ENCODE measurements around the gene RNF4.
"Not testable (repeated sequence)": the region's sequence is repeated elsewhere in the genome, so short reads cannot be mapped to it uniquely, and the experiment has no call there.

The RNF4 gene, protein sequence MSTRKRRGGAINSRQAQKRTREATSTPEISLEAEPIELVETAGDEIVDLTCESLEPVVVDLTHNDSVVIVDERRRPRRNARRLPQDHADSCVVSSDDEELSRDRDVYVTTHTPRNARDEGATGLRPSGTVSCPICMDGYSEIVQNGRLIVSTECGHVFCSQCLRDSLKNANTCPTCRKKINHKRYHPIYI

DNA sequence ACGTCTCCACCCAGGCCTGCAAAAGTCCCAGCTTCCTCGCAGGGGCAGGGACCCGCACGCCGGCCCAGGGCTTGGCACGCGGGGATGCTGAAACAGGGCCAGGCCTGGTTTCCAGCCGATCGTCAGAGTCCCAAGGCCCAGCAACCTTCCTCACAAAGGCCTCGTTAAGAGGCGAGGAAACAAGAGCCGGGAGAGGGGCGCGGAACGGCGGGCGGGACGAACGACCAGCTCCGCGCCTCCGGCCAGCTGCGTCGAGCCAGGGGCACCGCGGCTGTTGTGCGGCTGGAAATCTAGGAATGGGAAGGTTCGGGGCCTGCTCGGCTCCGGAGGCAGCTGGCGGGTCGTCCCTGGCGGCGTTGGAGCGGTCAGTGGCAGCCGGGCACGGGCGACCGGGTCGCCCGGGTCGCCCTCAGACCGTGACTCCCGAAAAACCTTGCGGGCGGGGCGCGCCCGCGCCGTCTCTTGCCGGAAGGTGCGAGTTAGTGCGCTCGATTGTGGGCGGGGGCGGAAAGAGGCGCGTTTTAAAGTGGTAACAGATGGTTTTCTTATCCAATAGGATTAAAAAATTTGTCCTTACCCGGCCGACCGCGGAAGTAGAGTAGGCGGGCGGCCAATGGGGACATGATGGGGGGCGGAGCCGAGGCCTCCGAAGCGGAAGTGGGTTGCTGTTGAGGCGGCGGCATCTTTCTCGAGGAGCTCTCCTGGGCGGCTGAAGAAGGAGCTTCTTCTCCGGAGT is at the start of gene RNF4:
Gene RNF4, plus strand, starts transcription at position 651 of the 736 bp plus-strand sequence. CDS start 21,388 bp downstream, outside the sequence.
- no peaks in the 10 kb centered on the region for H3K9me3 ChIP-seq (ENCODE audit: control insufficient read depth, insufficient read depth, low read length)
- H3K9ac ChIP-seq (ENCODE audit: low read depth, low read length) = peak within 1 kb of the TSS; percentile 85
- peaks cover 5% of the 10 kb centered on the region; the same call in 1 of the 2 replicates for H3K4me1 ChIP-seq (ENCODE audit: insufficient read depth, low read length)
- peaks cover 13% of the 10 kb centered on the region for H3K36me3 ChIP-seq (ENCODE audit: insufficient read depth, low read length)

DNA sequence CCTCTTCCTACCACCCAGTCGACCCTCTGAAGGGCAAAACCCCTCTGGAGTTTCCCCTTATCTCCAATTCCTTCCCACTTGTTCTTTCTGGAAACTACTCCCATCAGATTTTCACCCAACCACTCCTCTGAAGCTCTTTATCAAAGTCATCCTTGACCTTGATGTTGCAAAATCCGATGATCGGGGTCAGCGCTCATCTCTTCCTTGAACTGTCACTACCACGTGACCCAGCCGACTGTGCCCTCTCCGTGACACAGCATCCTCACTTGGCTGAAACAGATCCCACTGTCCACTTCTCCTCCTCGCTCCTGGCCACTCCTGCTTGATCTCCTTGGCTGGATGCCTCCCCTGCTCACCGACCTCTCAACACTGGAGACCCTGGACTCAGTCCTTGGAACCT is 49.1 kb upstream of the RNF4 start:
- H3K4me1 ChIP-seq (ENCODE audit: insufficient read depth, low read length) = no peaks in the 10 kb centered on the region; the same call in none of the 2 replicates
- H3K36me3 ChIP-seq (ENCODE audit: insufficient read depth, low read length) = no peaks in the 10 kb centered on the region
- H3K9me3 ChIP-seq (ENCODE audit: control insufficient read depth, insufficient read depth, low read length) = no peaks in the 10 kb centered on the region
- H3K9ac ChIP-seq (ENCODE audit: low read depth, low read length) = no peak overlapping the region

DNA sequence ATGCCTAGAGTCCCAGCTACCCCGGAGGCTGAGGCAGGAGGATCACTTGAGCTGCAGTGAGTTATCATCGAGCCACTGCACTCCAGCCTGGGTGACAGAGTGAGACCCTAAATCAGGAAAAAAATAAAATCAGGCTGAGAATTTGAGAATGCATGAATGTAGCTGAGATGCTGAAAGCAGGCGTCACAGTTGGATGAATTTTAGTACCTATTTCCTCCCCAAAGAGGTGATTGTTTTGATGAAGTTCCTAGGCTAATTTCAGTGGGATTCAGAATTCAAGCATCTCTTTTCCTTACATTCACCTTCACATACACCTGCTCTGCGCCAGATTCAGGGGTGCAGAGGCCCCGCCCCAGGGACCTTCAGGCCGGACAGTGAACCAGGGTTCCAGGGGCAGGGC is 47.0 kb upstream of the RNF4 start:
- Histone ChIP-seq H3K4me1 (ENCODE audit: insufficient read depth, low read length) (no peaks in the 10 kb centered on the region; the same call in 1 of the 2 replicates), H3K36me3 (ENCODE audit: insufficient read depth, low read length) (no peaks in the 10 kb centered on the region), H3K9ac (ENCODE audit: low read depth, low read length) (no peak overlapping the region), H3K9me3 (ENCODE audit: control insufficient read depth, insufficient read depth, low read length) (no peaks in the 10 kb centered on the region)

DNA sequence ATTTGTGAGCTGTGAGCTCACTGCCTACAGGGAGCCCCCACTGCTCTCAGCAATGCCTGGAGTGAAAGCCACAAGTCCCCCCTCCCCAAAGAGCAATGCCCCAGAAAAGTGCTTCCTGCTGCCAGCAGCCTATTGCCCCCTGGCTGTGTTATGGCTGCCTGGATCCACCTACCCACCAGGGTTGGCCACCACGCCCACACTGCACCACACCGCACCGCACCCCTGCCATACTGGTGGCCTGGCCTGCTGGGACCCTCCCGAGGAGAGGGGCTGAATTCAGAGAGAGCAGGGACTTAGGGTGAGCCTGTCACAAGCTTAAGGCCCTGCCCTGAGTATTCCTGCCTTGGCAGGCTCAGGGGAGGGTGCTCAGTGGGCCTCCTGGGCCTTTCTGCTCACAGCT is 45.8 kb upstream of the RNF4 start:
- H3K4me1 ChIP-seq (ENCODE audit: insufficient read depth, low read length) = no peaks in the 10 kb centered on the region; the same call in 1 of the 2 replicates
- H3K36me3 ChIP-seq (ENCODE audit: insufficient read depth, low read length) = no peaks in the 10 kb centered on the region
- H3K9me3 ChIP-seq (ENCODE audit: control insufficient read depth, insufficient read depth, low read length) = no peaks in the 10 kb centered on the region
- H3K9ac ChIP-seq (ENCODE audit: low read depth, low read length) = no peak overlapping the region

DNA sequence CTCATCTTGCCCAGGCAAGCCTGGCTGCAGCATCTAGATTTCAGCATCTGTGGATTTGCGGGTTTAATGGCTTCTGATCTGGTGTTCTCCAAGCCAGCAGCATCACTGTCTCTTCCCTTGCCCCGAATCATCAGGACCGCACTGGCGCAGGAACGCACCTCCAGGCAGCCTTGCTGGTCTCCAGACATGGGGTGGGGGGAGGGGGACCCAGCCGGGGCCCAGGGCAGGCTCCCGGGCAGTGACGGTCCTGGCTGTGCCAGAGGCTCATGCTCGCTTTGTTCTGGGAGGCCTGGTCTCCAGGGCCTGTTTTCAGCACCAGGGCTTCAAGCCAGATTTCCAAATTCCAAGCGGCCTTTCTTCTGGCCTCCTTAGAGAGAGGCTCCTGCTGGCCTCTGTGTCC is 45.2 kb upstream of the RNF4 start:
- Histone ChIP-seq H3K4me1 (ENCODE audit: insufficient read depth, low read length) (no peaks in the 10 kb centered on the region; the same call in 1 of the 2 replicates), H3K9me3 (ENCODE audit: control insufficient read depth, insufficient read depth, low read length) (no peaks in the 10 kb centered on the region), H3K36me3 (ENCODE audit: insufficient read depth, low read length) (no peaks in the 10 kb centered on the region), H3K9ac (ENCODE audit: low read depth, low read length) (no peak overlapping the region)

DNA sequence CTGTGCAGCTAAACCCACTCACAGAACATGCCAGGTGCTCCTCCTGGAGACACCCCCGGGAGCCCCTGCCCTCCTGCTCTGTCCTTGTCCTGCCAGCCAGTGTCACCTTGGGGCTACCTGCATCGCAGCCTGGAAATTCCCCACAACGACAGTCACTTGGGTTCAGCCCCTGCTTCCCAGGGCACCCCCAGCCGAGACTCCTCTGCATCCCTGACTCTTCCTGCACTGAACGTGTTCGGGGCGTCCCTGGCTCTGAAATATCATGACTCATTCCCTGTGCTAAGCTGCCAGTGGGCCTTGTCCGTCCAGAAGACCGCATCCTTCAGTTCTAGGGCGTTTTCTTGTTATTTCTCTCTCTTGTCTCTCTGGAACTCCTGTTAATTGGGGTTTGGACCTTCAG is 44.3 kb upstream of the RNF4 start:
- no peaks in the 10 kb centered on the region for H3K9me3 ChIP-seq (ENCODE audit: control insufficient read depth, insufficient read depth, low read length)
- H3K9ac ChIP-seq (ENCODE audit: low read depth, low read length) = no peak overlapping the region
- H3K4me1 ChIP-seq (ENCODE audit: insufficient read depth, low read length) = no peaks in the 10 kb centered on the region; the same call in 1 of the 2 replicates
- H3K36me3 ChIP-seq (ENCODE audit: insufficient read depth, low read length) = no peaks in the 10 kb centered on the region

DNA sequence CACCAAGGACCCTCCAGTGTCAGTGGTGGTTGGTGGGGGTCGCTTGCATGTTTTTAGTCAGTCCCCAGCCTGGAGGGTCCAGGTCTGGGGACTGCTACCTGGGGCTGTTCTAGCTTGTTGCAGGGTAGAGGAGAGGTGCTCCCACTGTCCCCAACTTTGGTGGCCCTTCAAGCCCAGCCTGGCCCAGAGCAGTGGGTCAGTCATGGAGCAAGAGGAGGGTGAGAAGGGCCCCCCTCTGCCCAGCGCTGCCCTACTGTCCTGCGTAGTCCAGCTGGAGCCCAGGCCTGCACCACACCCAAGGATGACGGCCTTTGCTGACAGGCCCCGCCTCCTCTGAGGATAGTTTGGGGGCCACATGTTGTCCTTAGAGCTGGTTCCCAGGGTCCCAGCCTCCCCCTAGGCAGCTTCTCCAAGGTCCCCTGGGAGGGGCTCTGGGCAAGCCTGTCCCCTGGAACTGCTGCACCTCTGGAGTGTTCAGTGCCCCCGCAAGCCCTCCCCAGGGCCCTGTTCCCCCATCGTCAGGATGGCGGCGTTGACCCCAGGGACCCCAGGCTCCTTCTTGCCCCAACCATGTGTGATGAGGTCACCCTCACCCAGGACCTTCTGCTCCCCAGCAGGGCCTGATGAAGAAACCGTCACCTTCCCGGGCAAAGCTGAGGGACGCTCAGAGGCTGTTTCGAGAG is 43.4 kb upstream of the RNF4 start:
- H3K4me1 ChIP-seq (ENCODE audit: insufficient read depth, low read length) = no peaks in the 10 kb centered on the region; the same call in 1 of the 2 replicates
- no peaks in the 10 kb centered on the region for H3K36me3 ChIP-seq (ENCODE audit: insufficient read depth, low read length)
- H3K9me3 ChIP-seq (ENCODE audit: control insufficient read depth, insufficient read depth, low read length) = no peaks in the 10 kb centered on the region
- H3K9ac ChIP-seq (ENCODE audit: low read depth, low read length) = no peak overlapping the region

DNA sequence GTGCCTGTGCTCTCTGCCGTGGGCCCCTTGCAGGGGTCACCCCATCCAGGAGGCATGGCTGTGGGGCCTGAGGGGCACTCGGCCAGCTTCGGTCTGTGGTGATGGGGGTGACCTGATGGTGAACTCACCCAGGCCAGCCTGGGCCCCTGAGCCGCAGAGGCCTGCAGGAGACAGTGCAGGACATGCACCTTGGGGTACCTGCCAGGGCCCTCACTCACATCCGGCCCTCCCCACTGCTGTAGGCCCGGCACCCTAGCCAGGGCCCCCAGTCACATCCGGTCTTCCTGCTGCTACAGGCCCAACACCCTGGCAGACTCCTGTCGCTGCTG is 42.9 kb upstream of the RNF4 start:
- Histone ChIP-seq H3K9ac (ENCODE audit: low read depth, low read length) (no peak overlapping the region), H3K36me3 (ENCODE audit: insufficient read depth, low read length) (no peaks in the 10 kb centered on the region)

DNA sequence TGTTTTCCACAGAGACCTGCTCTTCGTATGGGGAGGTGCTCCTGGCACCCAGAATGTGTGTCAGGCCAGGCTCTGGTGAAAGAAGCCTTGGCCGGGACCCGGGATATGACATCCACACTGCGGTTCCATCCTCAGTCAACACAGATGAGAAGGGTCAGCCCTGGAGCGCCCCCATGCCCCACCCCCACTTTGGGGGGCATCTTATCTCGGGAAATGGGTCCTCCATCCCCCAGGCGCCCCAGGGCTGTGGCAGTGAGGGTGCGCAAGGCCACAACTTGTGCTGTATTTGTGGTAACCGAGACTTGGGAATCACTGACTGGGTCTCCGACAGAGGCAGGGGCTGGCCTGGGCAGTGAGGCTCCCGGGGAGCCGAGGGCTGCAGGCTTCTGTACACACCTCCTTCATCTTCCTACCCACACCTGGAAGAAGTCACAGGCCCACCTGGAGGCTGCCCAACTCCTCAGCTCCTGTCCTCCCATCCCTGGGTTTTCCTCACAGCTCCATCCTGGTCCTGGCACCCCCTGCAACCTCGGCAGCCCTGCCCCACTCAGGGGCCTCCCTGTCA is 42.1 kb upstream of the RNF4 start:
- H3K4me1 ChIP-seq (ENCODE audit: insufficient read depth, low read length) = no peaks in the 10 kb centered on the region; the same call in 1 of the 2 replicates
- no peaks in the 10 kb centered on the region for H3K9me3 ChIP-seq (ENCODE audit: control insufficient read depth, insufficient read depth, low read length)
- no peak overlapping the region for H3K9ac ChIP-seq (ENCODE audit: low read depth, low read length)
- no peaks in the 10 kb centered on the region for H3K36me3 ChIP-seq (ENCODE audit: insufficient read depth, low read length)

More for the DNA sequence above, 42.9 kb upstream of the RNF4 start:
- Histone ChIP-seq H3K4me1 (ENCODE audit: insufficient read depth, low read length) (no peaks in the 10 kb centered on the region; the same call in 1 of the 2 replicates), H3K9me3 (ENCODE audit: control insufficient read depth, insufficient read depth, low read length) (no peaks in the 10 kb centered on the region)

DNA sequence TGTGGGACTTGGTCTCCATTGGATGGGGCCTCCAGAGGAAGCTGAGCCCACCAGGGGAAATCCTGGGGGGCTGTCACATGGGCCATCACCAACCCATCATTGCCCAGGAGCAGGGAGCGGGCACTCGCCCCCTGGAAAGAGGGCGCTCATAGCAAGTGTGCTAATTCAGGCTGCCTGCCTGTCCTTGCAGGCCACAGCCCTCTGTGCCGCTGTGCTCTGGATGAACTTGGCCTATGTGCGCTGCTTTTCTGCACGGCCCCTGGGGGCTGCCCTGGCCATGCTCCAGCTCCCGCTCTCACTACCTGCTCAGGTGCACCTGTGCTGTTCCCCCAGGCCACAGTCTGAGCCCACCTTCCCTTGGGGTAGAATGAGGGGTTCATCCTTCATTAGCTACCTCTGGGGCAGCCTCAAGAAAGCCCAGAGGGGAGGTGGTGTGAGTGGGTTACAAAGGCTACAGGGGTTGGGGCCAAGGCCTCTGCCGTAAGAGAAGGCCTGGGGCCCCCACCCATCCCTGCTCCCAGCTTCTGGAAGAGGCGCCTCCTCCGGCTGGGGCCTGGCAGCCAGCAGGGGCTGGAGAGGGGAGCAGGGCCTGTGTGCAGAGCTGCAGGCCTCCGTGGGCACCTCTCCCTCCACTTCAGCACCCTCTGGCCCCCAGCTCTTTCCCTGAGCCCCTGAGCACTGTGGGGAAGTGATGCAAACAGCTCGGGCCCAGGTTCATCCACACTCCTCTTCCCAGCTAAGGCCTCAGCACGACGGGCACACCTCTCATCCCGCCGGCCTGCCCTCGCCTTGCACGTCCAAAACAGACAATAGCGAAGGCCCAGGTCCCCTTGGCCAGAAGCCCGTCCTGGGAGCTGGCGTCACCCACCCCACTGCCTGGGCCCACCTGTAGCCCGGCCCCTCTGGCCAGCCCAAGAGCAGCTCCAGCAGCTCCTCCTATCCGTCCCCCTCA is 41.2 kb upstream of the RNF4 start:
- no peaks in the 10 kb centered on the region for H3K9me3 ChIP-seq (ENCODE audit: control insufficient read depth, insufficient read depth, low read length)
- H3K4me1 ChIP-seq (ENCODE audit: insufficient read depth, low read length) = no peaks in the 10 kb centered on the region; the same call in 1 of the 2 replicates
- no peak overlapping the region for H3K9ac ChIP-seq (ENCODE audit: low read depth, low read length)
- H3K36me3 ChIP-seq (ENCODE audit: insufficient read depth, low read length) = no peaks in the 10 kb centered on the region

DNA sequence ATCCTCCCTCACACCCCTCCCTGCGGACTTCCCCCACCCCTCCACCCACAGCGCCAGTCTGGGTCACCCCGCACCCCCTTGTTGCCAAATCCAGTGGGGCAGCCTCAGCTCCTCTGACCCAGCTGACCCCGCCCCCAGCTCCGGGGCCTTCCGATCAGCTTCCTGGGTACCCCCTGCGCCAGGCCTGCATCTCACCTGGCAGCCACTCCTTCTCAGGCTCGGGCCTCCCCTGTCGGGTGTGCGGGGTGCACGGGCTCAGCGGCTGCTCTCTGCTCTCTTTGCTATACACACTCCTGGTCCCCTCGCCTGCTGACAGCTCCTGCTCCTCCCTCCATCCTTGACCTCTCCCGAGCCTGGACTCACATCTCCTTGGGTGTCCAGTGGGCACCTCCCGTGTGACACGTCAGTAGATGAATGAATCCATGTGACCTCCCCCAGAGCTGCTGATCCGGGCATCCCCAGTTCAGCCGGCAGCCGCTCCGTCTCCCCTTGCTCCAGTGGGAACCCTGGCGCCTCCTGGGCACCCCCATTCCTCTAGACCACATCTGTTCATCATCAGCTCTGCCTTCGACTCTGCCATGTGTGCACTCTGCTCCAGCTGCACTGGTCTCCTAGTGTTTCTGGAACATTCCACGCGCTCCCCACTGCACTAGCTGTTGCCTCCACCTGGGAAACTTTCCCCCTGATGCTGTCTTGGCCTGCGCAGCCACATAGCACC is 40.3 kb upstream of the RNF4 start:
- Histone ChIP-seq H3K9ac (ENCODE audit: low read depth, low read length) (no peak overlapping the region), H3K4me1 (ENCODE audit: insufficient read depth, low read length) (peaks cover 3% of the 10 kb centered on the region; the same call in 1 of the 2 replicates), H3K36me3 (ENCODE audit: insufficient read depth, low read length) (no peaks in the 10 kb centered on the region), H3K9me3 (ENCODE audit: control insufficient read depth, insufficient read depth, low read length) (no peaks in the 10 kb centered on the region)

DNA sequence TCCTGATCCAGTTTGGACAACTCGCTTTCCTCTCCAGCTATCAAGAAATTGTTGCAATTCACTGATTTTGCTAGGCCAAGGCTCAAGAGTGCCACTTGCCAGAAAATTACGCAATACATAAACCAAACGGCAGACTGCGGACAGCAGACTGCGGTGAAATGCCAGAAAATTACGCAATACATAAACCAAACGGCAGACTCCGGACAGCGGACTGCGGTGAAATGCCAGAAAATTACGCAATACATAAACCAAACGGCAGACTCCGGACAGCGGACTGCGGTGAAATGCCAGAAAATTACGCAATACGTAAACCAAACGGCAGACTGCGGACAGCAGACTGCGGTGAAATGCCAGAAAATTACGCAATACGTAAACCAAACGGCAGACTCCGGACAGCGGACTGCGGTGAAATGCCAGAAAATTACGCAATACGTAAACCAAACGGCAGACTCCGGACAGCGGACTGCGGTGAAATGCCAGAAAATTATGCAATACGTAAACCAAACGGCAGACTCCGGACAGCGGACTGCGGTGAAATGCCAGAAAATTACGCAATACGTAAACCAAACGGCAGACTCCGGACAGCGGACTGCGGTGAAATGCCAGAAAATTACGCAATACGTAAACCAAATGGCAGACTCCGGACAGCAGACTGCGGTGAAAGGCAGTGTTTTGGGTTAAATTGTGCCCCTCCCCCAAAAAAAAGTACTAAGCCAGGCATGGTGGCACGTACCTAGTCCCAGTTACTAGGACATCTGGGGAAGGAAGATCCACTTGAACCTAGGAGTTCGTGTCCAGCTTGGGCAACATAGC is 38.8 kb upstream of the RNF4 start:
- H3K36me3 ChIP-seq (ENCODE audit: insufficient read depth, low read length); H3K9ac ChIP-seq (ENCODE audit: low read depth, low read length); H3K9me3 ChIP-seq (ENCODE audit: control insufficient read depth, insufficient read depth, low read length): not testable (repeated sequence)

DNA sequence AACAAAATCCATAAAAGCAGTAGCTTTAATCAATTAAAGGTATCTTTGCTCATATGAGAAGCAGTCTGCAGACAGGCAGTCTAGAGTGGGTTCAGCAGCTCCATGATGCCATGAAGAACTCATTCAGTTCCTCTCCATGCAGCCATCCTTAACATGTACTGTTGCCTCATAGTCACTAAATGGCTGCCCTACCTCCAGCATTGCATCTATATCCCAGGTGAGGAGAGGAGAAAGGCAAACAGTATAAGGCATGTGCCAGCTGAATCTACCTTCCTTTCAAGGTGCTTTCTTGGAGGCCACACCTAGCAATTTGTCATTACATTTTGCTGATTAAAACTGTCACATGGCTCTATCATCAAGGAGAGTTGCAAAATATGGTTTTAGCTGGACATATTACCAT is 36.9 kb upstream of the RNF4 start:
- Histone ChIP-seq H3K4me1 (ENCODE audit: insufficient read depth, low read length) (peaks cover 3% of the 10 kb centered on the region; the same call in 1 of the 2 replicates), H3K9me3 (ENCODE audit: control insufficient read depth, insufficient read depth, low read length) (no peaks in the 10 kb centered on the region), H3K36me3 (ENCODE audit: insufficient read depth, low read length) (no peaks in the 10 kb centered on the region), H3K9ac (ENCODE audit: low read depth, low read length) (no peak overlapping the region)

More for the DNA sequence above, 38.8 kb upstream of the RNF4 start:
- not testable (repeated sequence) for H3K4me1 ChIP-seq (ENCODE audit: insufficient read depth, low read length)

Measured in ES-I3 (cell line).